Adrenal gland (tissue), 12 donors: ENCODE results near the gene FARP1. TPM values are rescaled to one million over a fixed set of nuclear protein-coding genes. Genes with fewer than 3 reads are reported as not detected.

Experiments used
- DNase-seq, 7 donors: peaks; one replicate each; pipeline ENCODE4 v3.0.0-alpha.2; 2019 to 2020
- H3K27ac ChIP-seq, 5 donors: fragments of 200-600 bp; sonication (generic) in 4 of 5; 1 replicate in 3 of 5; 2 replicates in 2 of 5; pipeline versions ENCODE4 v1.5.1 to v1.8.0; 2016 to 2020; ENCODE audit warnings: mild to moderate bottlenecking in 1 of 5
- H3K27me3 ChIP-seq: fragments of 200-600 bp; 2 replicates; pipeline ENCODE4 v1.8.0; 2021
- H3K36me3 ChIP-seq, 2 donors: fragments of 200-600 bp; replicated peaks in 1 of 2; 1 replicate in 1 of 2; 2 replicates in 1 of 2; pipeline versions ENCODE4 v1.5.1 to v1.8.0; 2018 to 2022
- H3K4me1 ChIP-seq, 2 donors: fragments of 200-600 bp; replicated peaks in 1 of 2; 1 replicate in 1 of 2; 2 replicates in 1 of 2; pipeline versions ENCODE4 v1.5.1 to v1.8.0; 2018 to 2021
- H3K4me3 ChIP-seq, 4 donors: fragments of 200-600 bp; sonication (generic) in 3 of 4; one replicate each; pipeline ENCODE4 v1.5.1; 2016 to 2018
- H3K9me3 ChIP-seq, 3 donors: fragments of 200-600 bp; sonication (generic) in 1 of 3; replicated peaks in 1 of 3; 1 replicate in 2 of 3; 2 replicates in 1 of 3; pipeline versions ENCODE4 v1.5.1 to v1.8.0; 2016 to 2021
- CTCF ChIP-seq, 6 experiments: fragments of 450-650 bp in 4 of 6; fragments of 200-600 bp in 2 of 6; sonication (generic) in 1 of 6; IDR thresholded peaks; 1 replicate in 5 of 6; 2 replicates in 1 of 6; pipeline versions ENCODE4 v1.5.1 to v1.8.0; 2016 to 2021; ENCODE audit warnings: antibody characterized with exemption in 6 of 6, mild to moderate bottlenecking in 2 of 6, moderate library complexity in 1 of 6
- POLR2A ChIP-seq, 2 donors: fragments of 450-650 bp; IDR thresholded peaks; one replicate each; pipeline ENCODE4 v1.6.1; 2017; ENCODE audit warnings: antibody characterized with exemption in 2 of 2, mild to moderate bottlenecking in 2 of 2, moderate library complexity in 1 of 2
- WGBS, 4 donors: extraction: QIAGEN DNeasy Blood & Tissue Kit in 2 of 4; methylation state at CpG; one replicate each; pipeline versions ENCODE4 v1.1.5 to v1.1.7; 2013 to 2017; 5-methylcytosine and 5-hydroxymethylcytosine counted together
- intact Hi-C, 2 donors: fragments of 100-400 bp; cut with DNase I; formaldehyde crosslinking; loops; one replicate each; pipeline versions ENCODE4 v1.14.1 to v1.15.0; 2022 to 2023
- polyA plus RNA-seq, 3 donors: library from polyadenylated mRNA; stranded (reverse); fragments of 200-250 nt in 2 of 3; fragments of 350-450 nt in 1 of 3; fragmentation: Illumina TruSeq in 1 of 3; extraction: RNeasy Lipid Tissue Mini Kit (QIAGEN cat#74804) in 1 of 3; gene quantifications; one replicate each; pipeline ENCODE4 v1.2.3, GENCODE V29; 2013 to 2014
- total RNA-seq, 9 donors: library from RNA; depleted of rRNA in 4 of 9; stranded (reverse); fragments of >200 nt in 4 of 9; fragments of 120-200 nt in 1 of 9; fragmentation: NEBNext Ultra II Directional in 1 of 9; extraction: Animal tissue kit (Norgen Biotek cat#: 25700) in 1 of 9; gene quantifications; one replicate each; pipeline versions ENCODE4 v1.1.0 to v1.2.4, GENCODE V29; 2013 to 2023
- donor health status: healthy with polysubstance abuse.
- donor health status: Bipolar disorder and iron deficiency.
- donor health status: DM: yes; HTN: yes; CAD: no.
- donor health status: DM: no; HTN: no; CAD: no.
- donor health status: DM: no; HTN: no; CAD: no.
- donor health status: DM: yes; HTN: yes; CAD: no.

Gene FARP1
- total and polyA plus RNA-seq, 12 donors: 27.1 to 304 (median 71.6) TPM

- intact Hi-C loops: no loop called here
- H3K4me1 ChIP-seq: no peaks in the 10 kb centered on the region
- H3K36me3 ChIP-seq: peaks cover 0 to 54% of the 10 kb centered on the region in 2 donors
- no peak overlapping the region for H3K27ac ChIP-seq
- 89 to 94% (median 92%) methylated on average over 11 to 16 of the region's 16 CpGs for WGBS, 4 donors
- no peak for DNase-seq
- no peaks in the 10 kb centered on the region for H3K9me3 ChIP-seq
- TF ChIP-seq POLR2A (IDR thresholded peaks at IDR 0.05) (no peak), CTCF (IDR thresholded peaks at IDR 0.05) (no peak)
- no peak overlapping the region for H3K4me3 ChIP-seq
- H3K27me3 ChIP-seq: no peaks in the 10 kb centered on the region
Observed at GRCh38 chr13:98461486-98462240, 318.8 kb downstream of the FARP1 start.

DNA sequence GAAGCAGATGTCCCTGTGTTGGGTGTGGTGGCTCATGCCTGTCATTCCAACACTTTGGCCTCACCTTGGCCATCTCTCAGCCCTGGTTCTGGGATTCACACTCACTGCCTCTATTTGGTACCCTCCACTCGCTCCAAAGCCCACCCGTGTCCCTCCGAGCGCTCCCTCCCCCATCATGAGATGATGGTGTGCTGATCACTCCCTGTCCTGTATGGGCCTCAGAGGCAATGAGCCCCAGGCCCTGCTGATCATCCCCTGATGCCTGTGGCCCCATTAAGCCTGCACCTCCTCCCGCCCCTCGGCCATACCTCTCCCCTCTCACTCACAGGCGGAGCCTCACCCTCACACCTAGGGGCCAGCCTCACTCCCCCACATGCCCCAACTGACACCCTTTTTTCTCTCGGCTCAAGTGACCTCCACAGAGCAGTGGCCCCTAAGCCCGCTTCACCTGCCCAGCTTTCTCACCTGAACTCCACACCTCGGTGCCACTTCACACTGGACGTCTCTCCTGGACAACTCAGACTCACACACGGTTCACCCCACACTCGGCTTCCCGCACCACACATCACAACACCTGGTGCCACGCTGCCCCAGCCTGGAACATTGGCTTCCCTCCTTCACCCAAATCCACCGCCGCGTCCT is 319.5 kb downstream of the FARP1 start:
- DNase-seq: no peak
- H3K27me3 ChIP-seq: no peaks in the 10 kb centered on the region
- intact Hi-C loops: no loop called here
- H3K9me3 ChIP-seq: no peaks in the 10 kb centered on the region
- 93 to 98% (median 96%) methylated on average over 17 to 18 of the region's 18 CpGs for WGBS, 4 donors
- H3K4me1 ChIP-seq: no peaks in the 10 kb centered on the region
- TF ChIP-seq CTCF (IDR thresholded peaks at IDR 0.05): no peak
- no peak for TF ChIP-seq POLR2A (IDR thresholded peaks at IDR 0.05)
- peaks cover 0 to 48% of the 10 kb centered on the region in 2 donors for H3K36me3 ChIP-seq
- no peak overlapping the region for H3K27ac ChIP-seq
- H3K4me3 ChIP-seq: no peak overlapping the region

DNA sequence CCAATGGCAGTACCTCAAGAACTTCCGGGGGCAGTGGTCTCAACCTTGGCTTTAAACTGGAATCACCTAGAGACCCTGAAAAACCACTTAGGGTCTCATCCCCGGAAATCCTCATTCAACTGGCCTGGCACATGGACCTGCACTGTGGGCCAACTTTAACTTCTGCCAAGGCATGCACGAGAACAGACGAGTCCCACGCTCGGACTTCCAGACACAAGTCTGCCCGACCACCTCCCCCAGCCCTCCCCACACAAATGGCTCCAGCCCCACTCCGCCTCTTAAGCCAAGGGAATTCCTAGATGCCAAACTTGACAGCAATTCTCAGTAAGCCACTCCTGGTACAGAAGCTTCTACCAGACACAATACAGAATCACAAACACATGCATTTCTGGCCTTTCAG is 320.1 kb downstream of the FARP1 start:
- TF ChIP-seq POLR2A (IDR thresholded peaks at IDR 0.05) (no peak), CTCF (IDR thresholded peaks at IDR 0.05) (no peak)
- Histone ChIP-seq H3K27ac (no peak overlapping the region), H3K9me3 (no peaks in the 10 kb centered on the region), H3K4me3 (no peak overlapping the region), H3K36me3 (peaks cover 0 to 48% of the 10 kb centered on the region in 2 donors), H3K4me1 (no peaks in the 10 kb centered on the region), H3K27me3 (no peaks in the 10 kb centered on the region)
- 85 to 97% (median 96%) methylated on average over 8 of the region's 8 CpGs for WGBS, 4 donors
- intact Hi-C loops: no loop called here
- DNase-seq: no peak

DNA sequence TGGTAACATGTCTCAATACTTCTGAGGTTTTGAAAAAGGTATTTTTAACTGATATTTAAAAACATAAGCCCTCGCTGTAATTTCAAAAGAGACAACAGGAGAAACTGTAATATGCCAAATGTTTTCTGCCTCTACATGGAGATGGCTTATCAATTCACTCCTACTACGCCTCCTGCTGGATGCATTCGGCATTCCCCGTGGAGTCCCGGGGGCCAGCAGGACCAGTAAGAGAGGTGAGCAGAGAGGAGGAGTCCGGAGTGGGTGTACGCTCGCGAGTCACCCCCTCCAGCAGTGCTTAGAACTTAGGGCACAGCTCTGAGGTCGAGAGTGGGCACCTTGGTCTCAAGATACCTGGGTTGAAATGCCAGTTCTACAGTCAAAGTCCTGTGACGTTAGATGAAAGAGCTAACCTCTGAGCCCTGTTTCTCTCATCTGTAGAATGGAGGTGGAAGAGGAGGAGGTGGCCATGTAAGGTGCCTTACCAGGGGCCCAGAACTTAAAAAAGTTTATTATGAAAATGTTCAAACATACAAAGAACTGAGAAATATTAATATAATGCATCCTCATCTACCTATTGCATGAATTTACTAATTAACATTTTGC is 323.8 kb downstream of the FARP1 start:
- H3K27ac ChIP-seq: no peak overlapping the region
- H3K4me3 ChIP-seq: no peak overlapping the region
- peaks cover 0 to 24% of the 10 kb centered on the region in 2 donors for H3K36me3 ChIP-seq
- intact Hi-C loops: no loop called here
- DNase-seq: peak in 5 of 7 donors; percentile 46 to 72 (median 56)
- H3K9me3 ChIP-seq: no peaks in the 10 kb centered on the region
- TF ChIP-seq CTCF (IDR thresholded peaks at IDR 0.05) (peak; percentile 41 to 56 (median 50)), POLR2A (IDR thresholded peaks at IDR 0.05) (no peak)
- no peaks in the 10 kb centered on the region for H3K27me3 ChIP-seq
- WGBS, 4 donors: 39 to 70% (median 57%) methylated on average over 11 of the region's 11 CpGs
- H3K4me1 ChIP-seq: no peaks in the 10 kb centered on the region
